ENCODE measurements around the gene FABP3.

DNA sequence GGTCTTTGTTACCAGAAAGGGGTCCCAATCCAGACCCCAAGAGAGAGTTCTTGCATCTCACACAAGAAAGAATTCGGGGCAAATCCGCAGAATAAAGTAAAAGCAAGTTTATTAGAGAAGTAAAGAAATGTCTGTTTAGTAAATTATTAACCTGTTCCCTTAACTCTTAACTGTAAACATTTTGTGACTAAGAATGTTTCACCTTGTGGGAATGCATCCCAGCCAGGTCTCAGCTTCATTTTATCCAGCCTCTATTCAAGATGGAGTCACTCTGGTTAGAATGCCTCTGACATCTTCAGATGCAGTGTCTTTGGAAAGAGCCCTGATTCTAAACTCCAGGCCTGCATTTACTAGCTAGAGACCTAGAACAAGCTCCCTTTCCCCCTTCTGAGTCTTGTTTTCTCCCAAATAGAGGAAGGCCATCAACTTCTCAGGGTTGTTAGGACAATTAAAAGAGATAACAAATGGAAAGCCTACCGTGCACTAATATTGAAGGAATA lies 4.5 kb upstream of the FABP3 start:
- TF ChIP-seq CTCF (IDR thresholded peaks at IDR 0.05) (no peak), POLR2AphosphoS5 (IDR thresholded peaks at IDR 0.05) (no peak)
